Right lobe of liver (tissue), 4 donors: Measurements from ENCODE around the gene KCNA3.

ENCODE experiments used
- POLR2A ChIP-seq: fragments of 450-650 bp; IDR thresholded peaks from one replicate; pipeline ENCODE4 v1.6.1; 2017; ENCODE audit warnings: antibody characterized with exemption, mild to moderate bottlenecking
- TF ChIP-seq, protein P1 (sequence below), 4 donors: fragments of 200-600 bp in 3 of 4; fragments of 450-650 bp in 1 of 4; IDR thresholded peaks; one replicate each; pipeline versions ENCODE4 v1.5.1 to v1.8.0; 2016 to 2022; ENCODE audit warnings: antibody characterized with exemption in 4 of 4, mild to moderate bottlenecking in 2 of 4
- donor health status: DM: no; HTN: no; CAD: no.
- donor health status: DM: no; HTN: no; CAD: no.
- donor health status: DM: no; HTN: yes; CAD: no.

DNA sequence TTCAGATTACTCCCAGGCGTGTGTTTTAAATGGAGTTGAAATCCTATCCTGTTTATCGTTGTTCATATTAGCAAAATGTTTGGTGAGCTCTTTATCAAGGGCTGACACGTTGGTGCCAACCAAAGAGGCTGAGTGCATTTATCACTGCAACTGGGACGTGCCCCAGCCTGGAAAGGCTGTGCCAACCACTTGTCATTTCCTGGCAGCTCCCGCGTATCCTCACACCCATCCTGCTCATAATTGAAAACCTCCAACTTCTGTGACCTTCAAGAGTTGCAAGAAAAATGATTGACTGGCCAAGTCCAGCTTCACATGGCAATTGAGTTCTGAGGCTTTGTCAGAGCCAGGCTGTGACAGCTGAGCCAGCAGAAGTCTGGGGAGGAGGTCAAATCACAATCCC lies 43.7 kb upstream of the KCNA3 start:
- TF ChIP-seq, protein P1, sequence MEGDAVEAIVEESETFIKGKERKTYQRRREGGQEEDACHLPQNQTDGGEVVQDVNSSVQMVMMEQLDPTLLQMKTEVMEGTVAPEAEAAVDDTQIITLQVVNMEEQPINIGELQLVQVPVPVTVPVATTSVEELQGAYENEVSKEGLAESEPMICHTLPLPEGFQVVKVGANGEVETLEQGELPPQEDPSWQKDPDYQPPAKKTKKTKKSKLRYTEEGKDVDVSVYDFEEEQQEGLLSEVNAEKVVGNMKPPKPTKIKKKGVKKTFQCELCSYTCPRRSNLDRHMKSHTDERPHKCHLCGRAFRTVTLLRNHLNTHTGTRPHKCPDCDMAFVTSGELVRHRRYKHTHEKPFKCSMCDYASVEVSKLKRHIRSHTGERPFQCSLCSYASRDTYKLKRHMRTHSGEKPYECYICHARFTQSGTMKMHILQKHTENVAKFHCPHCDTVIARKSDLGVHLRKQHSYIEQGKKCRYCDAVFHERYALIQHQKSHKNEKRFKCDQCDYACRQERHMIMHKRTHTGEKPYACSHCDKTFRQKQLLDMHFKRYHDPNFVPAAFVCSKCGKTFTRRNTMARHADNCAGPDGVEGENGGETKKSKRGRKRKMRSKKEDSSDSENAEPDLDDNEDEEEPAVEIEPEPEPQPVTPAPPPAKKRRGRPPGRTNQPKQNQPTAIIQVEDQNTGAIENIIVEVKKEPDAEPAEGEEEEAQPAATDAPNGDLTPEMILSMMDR (IDR thresholded peaks at IDR 0.05), result no peak
- TF ChIP-seq POLR2A, result no peak
